H9 (cell line): Measurements from ENCODE around the gene GLYATL1. TPM values are rescaled to one million over a fixed set of nuclear protein-coding genes. Genes with fewer than 3 reads are reported as not detected.

Experiments used
- DNase-seq: peaks from one replicate; pipeline ENCODE4 v3.0.0-alpha.2; 2017
- H2AFZ ChIP-seq: one replicate; pipeline ENCODE4 v1.6.1; 2013; ENCODE audit warnings: mild to moderate bottlenecking, low read length, control low read depth, moderate library complexity
- H2AK5ac ChIP-seq: 2 replicates; pipeline ENCODE4 v1.6.1; 2013; ENCODE audit warnings: low read length, control low read depth, mixed read lengths; ENCODE audit not compliant: insufficient read length
- H2BK120ac ChIP-seq: one replicate; pipeline ENCODE4 v1.6.1; 2013; ENCODE audit warnings: low read depth, mild to moderate bottlenecking, low read length, control low read depth, inconsistent platforms; ENCODE audit not compliant: poor library complexity, severe bottlenecking
- H2BK12ac ChIP-seq: 2 replicates; pipeline ENCODE4 v1.6.1; 2013; ENCODE audit warnings: low read length, control low read depth, mixed read lengths, low read depth; ENCODE audit not compliant: insufficient read length
- H2BK15ac ChIP-seq: 2 replicates; pipeline ENCODE4 v1.6.1; 2013; ENCODE audit warnings: low read depth, low read length, control low read depth
- H2BK20ac ChIP-seq: one replicate; pipeline ENCODE4 v1.6.1; 2013; ENCODE audit warnings: low read depth, mild to moderate bottlenecking, low read length, control low read depth, inconsistent platforms; ENCODE audit not compliant: poor library complexity, severe bottlenecking
- H2BK5ac ChIP-seq: 2 replicates; pipeline ENCODE4 v1.6.1; 2013; ENCODE audit warnings: low read length, control low read depth, mixed read lengths; ENCODE audit not compliant: insufficient read length
- H3K14ac ChIP-seq: 2 replicates; pipeline ENCODE4 v1.6.1; 2013; ENCODE audit warnings: low read length, control low read depth; ENCODE audit not compliant: insufficient read depth
- H3K18ac ChIP-seq: 2 replicates; pipeline ENCODE4 v1.6.1; 2013; ENCODE audit warnings: low read depth, mild to moderate bottlenecking, mixed read lengths, low read length, control low read depth; ENCODE audit not compliant: insufficient read length
- H3K23ac ChIP-seq: 2 replicates; pipeline ENCODE4 v1.6.1; 2013; ENCODE audit warnings: low read length, control low read depth, mixed read lengths, low read depth; ENCODE audit not compliant: insufficient read length
- H3K23me2 ChIP-seq: 2 replicates; pipeline ENCODE4 v1.6.1; 2013; ENCODE audit warnings: low read depth, mild to moderate bottlenecking, mixed read lengths, low read length, control low read depth; ENCODE audit not compliant: insufficient read length, poor library complexity, severe bottlenecking
- H3K27ac ChIP-seq: 2 replicates; pipeline ENCODE4 v1.5.1; 2013; ENCODE audit warnings: low read length, control low read depth, mixed read lengths, low read depth; ENCODE audit not compliant: insufficient read length
- H3K27me3 ChIP-seq: 2 replicates; pipeline ENCODE4 v1.6.1; 2013; ENCODE audit warnings: low read length, control low read depth, inconsistent platforms; ENCODE audit not compliant: insufficient read depth
- H3K4ac ChIP-seq: 2 replicates; pipeline ENCODE4 v1.6.1; 2013; ENCODE audit warnings: low read depth, mild to moderate bottlenecking, control low read depth, inconsistent platforms, low read length, moderate library complexity
- H3K4me1 ChIP-seq: 2 replicates; pipeline ENCODE4 v1.6.1; 2013; ENCODE audit warnings: low read length, control low read depth, inconsistent platforms; ENCODE audit not compliant: insufficient read depth
- H3K4me2 ChIP-seq: 2 replicates; pipeline ENCODE4 v1.6.1; 2013; ENCODE audit warnings: low read length, control low read depth, mixed read lengths; ENCODE audit not compliant: insufficient read length, insufficient read depth
- H3K56ac ChIP-seq: 2 replicates; pipeline ENCODE4 v1.6.1; 2013; ENCODE audit warnings: low read depth, mild to moderate bottlenecking, mixed read lengths, low read length, control low read depth; ENCODE audit not compliant: insufficient read length
- H3K79me1 ChIP-seq: 2 replicates; pipeline ENCODE4 v1.6.1; 2013; ENCODE audit warnings: low read depth, mild to moderate bottlenecking, moderate library complexity, low read length, control low read depth, inconsistent platforms; ENCODE audit not compliant: insufficient read depth, poor library complexity, severe bottlenecking
- H3K79me2 ChIP-seq: 2 replicates; pipeline ENCODE4 v1.6.1; 2013; ENCODE audit warnings: low read length, control low read depth, inconsistent platforms; ENCODE audit not compliant: insufficient read depth
- H3K9ac ChIP-seq: 2 replicates; pipeline ENCODE4 v1.6.1; 2013; ENCODE audit warnings: low read length, control low read depth, mixed read lengths; ENCODE audit not compliant: insufficient read length; ENCODE audit errors: extremely low read depth
- H3K9me3 ChIP-seq: one replicate; pipeline ENCODE4 v1.6.1; 2013; ENCODE audit warnings: low read depth, low read length, inconsistent platforms; ENCODE audit not compliant: control insufficient read depth
- H3T11ph ChIP-seq: one replicate; pipeline ENCODE4 v1.6.1; 2013; ENCODE audit warnings: mild to moderate bottlenecking, low read length, control low read depth, inconsistent platforms
- H4K20me1 ChIP-seq: one replicate; pipeline ENCODE4 v1.6.1; 2013; ENCODE audit not compliant: control insufficient read depth, insufficient read length, insufficient read depth
- H4K5ac ChIP-seq: 2 replicates; pipeline ENCODE4 v1.6.1; 2013; ENCODE audit warnings: low read depth, mild to moderate bottlenecking, mixed read lengths, low read length, control low read depth; ENCODE audit not compliant: insufficient read length
- H4K8ac ChIP-seq: replicated peaks from 2 replicates; pipeline ENCODE4 v1.6.1; 2013; ENCODE audit warnings: low read length, control low read depth, mixed read lengths, low read depth; ENCODE audit not compliant: insufficient read length
- H4K91ac ChIP-seq: 2 replicates; pipeline ENCODE4 v1.6.1; 2013; ENCODE audit warnings: low read depth, mild to moderate bottlenecking, moderate library complexity, mixed read lengths, low read length, control low read depth; ENCODE audit not compliant: insufficient read length
- H3K27ac Mint-ChIP-seq, 3 experiments: 2 replicates in 2 of 3; 3 replicates in 1 of 3; pipeline ENCODE4 v1.8.0; 2020 to 2021; ENCODE audit warnings: mixed read lengths in 3 of 3, mild to moderate bottlenecking in 1 of 3, moderate library complexity in 1 of 3
- H3K27me3 Mint-ChIP-seq: 2 replicates; pipeline ENCODE4 v1.8.0; 2021; ENCODE audit warnings: low read depth, mild to moderate bottlenecking, moderate library complexity, mixed read lengths
- H3K36me3 Mint-ChIP-seq, 3 experiments: 2 replicates in 2 of 3; 3 replicates in 1 of 3; pipeline ENCODE4 v1.8.0; 2020 to 2021; ENCODE audit warnings: low read depth in 3 of 3, mixed read lengths in 3 of 3; ENCODE audit not compliant: insufficient read depth in 1 of 3
- H3K4me1 Mint-ChIP-seq, 2 experiments: 2 replicates each; pipeline ENCODE4 v1.8.0; 2020; ENCODE audit warnings: mixed read lengths in 2 of 2
- H3K4me3 Mint-ChIP-seq, 2 experiments: 2 replicates in 1 of 2; 3 replicates in 1 of 2; pipeline ENCODE4 v1.8.0; 2020 to 2021; ENCODE audit warnings: mild to moderate bottlenecking in 2 of 2, mixed read lengths in 2 of 2, moderate library complexity in 1 of 2
- H3K9me3 Mint-ChIP-seq, 2 experiments: 2 replicates in 1 of 2; 3 replicates in 1 of 2; pipeline ENCODE4 v1.8.0; 2020; ENCODE audit warnings: mild to moderate bottlenecking in 2 of 2, mixed read lengths in 2 of 2, moderate library complexity in 1 of 2
- WGBS: extraction: QIAGEN DNeasy Blood & Tissue Kit; methylation state at CpG from one replicate; pipeline ENCODE4 v1.1.7; 2013; ENCODE audit warnings: missing lambda C conversion rate, low lambda C conversion rate, mixed read lengths; ENCODE audit not compliant: insufficient read length; ENCODE audit errors: extremely low coverage; 5-methylcytosine and 5-hydroxymethylcytosine counted together
- total RNA-seq: library from RNA; stranded (reverse); gene quantifications from 2 replicates; pipeline ENCODE4 v1.2.1, GENCODE V29; 2021
- TF ChIP-seq, protein P1 (sequence below): fragments of 200-600 bp; sonication (generic); conservative IDR thresholded peaks from 3 replicates; pipeline ENCODE4 v1.8.0; 2021; ENCODE audit warnings: antibody characterized with exemption, mild to moderate bottlenecking

GLYATL1 gene
- total RNA-seq, 1 experiment from 2014 or later: 2.8 TPM

DNA sequence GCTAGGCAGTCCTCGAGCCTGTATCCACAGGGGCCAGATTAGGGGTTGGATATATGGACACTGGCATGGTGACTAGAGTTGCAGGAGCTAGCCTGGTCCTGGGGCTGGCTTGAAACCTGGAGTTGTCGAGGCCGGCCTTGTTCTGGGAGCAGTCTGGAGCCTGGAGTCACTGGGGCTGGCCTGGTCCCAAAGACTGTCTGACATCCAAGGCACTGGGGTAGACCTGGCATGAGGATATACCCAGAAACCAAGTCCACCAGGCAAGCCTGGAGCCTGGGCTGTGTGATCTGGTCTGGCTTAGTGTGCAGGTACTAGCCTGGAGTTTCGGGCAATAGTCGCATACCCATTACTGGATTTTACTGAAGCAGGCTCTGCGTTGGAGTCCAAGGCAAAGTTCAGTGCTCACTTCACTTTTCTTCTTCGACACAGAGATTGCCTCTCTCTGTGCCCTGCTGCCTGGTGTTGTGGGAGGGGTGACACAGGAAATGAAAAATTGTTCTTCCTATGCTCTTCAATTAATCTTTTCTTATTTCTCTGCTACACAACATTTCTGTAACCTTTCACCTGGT lies 4.3 kb upstream of the GLYATL1 start:
- Histone ChIP-seq H3K79me2 (no peaks in the 10 kb centered on the region), H3K4me1 (no peaks in the 10 kb centered on the region), H3K79me1 (no peaks in the 10 kb centered on the region), H3K23me2 (no peaks in the 10 kb centered on the region), H2BK5ac (no peak overlapping the region), H2BK15ac (no peak overlapping the region), H2AK5ac (no peak overlapping the region), H3K4ac (no peak overlapping the region), H3K23ac (no peak overlapping the region), H2BK12ac (no peak overlapping the region), H3K18ac (no peak overlapping the region), H4K91ac (no peak overlapping the region), H3K56ac (no peak overlapping the region), H2BK20ac (no peak overlapping the region), H4K20me1 (no peaks in the 10 kb centered on the region), H3T11ph (no peak overlapping the region), H3K4me2 (no peak overlapping the region), H4K8ac (no peak overlapping the region), H3K9ac (no peak overlapping the region), H3K9me3 (no peaks in the 10 kb centered on the region), H3K27me3 (no peaks in the 10 kb centered on the region), H3K14ac (no peak overlapping the region), H2BK120ac (no peak overlapping the region), H3K27ac (no peak overlapping the region), H4K5ac (no peak overlapping the region), H2AFZ (no peak overlapping the region)
- TF ChIP-seq, protein P1, sequence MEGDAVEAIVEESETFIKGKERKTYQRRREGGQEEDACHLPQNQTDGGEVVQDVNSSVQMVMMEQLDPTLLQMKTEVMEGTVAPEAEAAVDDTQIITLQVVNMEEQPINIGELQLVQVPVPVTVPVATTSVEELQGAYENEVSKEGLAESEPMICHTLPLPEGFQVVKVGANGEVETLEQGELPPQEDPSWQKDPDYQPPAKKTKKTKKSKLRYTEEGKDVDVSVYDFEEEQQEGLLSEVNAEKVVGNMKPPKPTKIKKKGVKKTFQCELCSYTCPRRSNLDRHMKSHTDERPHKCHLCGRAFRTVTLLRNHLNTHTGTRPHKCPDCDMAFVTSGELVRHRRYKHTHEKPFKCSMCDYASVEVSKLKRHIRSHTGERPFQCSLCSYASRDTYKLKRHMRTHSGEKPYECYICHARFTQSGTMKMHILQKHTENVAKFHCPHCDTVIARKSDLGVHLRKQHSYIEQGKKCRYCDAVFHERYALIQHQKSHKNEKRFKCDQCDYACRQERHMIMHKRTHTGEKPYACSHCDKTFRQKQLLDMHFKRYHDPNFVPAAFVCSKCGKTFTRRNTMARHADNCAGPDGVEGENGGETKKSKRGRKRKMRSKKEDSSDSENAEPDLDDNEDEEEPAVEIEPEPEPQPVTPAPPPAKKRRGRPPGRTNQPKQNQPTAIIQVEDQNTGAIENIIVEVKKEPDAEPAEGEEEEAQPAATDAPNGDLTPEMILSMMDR: no peak
- WGBS: no CpG with 5 or more reads among the region's 7 CpGs
- H3K27me3 Mint-ChIP-seq: no peaks in the 10 kb centered on the region; the same call in 1 of the 2 replicates
- no peak for DNase-seq
- no peaks in the 10 kb centered on the region for H3K4me1 Mint-ChIP-seq
- no peaks in the 10 kb centered on the region for H3K9me3 Mint-ChIP-seq
- no peaks in the 10 kb centered on the region for H3K36me3 Mint-ChIP-seq
- no peak overlapping the region for H3K27ac Mint-ChIP-seq
- H3K4me3 Mint-ChIP-seq: no peak overlapping the region
